GM18505 (cell line): ENCODE measurements around the gene MYRIP.
"Not testable (repeated sequence)": the region's sequence is repeated elsewhere in the genome, so short reads cannot be mapped to it uniquely, and the experiment has no call there.

Experiments used
- ATAC-seq: cut with Tn5 transposase; IDR thresholded peaks from one replicate; pipeline ENCODE4 v1.9.1; 2021; ENCODE audit not compliant: unreplicated experiment
- POLR2A ChIP-seq: IDR thresholded peaks from 4 replicates; pipeline ENCODE4 v1.6.1; 2011; ENCODE audit warnings: borderline replicate concordance; ENCODE audit not compliant: insufficient read depth, insufficient read length; ENCODE audit errors: extremely low read depth

Gene MYRIP

DNA sequence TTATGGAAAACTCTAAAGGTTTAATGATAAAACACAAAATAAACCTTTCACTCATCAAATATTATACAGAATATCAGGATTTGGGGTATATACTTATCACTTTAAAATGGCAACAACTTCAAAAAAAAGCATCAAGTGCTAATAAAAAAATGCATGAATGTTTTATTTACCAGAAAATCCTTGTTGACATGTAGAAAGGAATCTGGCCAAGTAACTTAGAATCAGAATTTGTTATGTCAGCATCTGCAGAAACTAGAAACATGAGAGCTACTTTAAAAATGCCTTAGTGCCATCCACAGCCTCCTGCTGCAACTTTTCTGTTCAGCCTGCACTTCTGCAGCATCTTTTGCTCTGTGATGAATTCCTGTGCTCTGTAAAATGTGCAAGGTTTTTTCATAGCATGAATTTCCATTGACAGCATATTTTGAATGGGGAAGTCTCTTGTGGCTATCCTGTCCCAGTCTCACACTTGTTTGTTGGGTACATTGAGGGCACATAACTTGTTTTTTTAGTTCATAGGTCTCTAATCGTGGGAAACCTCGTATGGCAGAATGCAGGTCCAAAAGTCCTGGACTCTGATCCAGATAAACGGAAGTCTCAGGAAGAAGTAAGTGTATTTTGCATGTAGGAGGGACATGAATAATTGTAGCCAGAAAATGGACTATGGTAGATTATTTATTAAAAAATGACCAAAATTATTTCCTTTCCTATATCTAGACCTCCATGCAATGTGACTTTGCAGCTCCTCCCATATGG is 21.1 kb upstream of the MYRIP start:
- ATAC-seq = no peak
- TF ChIP-seq POLR2A = no peak

DNA sequence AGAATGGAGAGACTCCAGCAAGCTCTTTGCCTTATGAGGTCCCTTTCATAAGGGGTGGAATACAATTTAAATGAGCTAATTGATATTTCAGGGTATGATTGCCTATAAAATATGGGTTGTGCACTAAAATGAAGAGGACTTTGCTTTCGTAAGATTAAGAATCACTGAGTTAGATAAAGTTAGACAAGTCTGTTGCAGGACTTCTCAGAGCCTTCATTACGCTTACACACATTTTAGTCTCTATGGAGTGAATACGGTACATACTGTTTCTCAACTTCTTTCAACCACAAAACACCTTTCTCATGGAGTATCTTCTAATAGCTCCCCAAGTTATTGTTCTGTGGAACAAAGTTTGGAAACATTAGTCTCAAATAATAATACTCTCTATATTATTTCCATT is 17.8 kb upstream of the MYRIP start:
- no peak for ATAC-seq
- TF ChIP-seq POLR2A = no peak

DNA sequence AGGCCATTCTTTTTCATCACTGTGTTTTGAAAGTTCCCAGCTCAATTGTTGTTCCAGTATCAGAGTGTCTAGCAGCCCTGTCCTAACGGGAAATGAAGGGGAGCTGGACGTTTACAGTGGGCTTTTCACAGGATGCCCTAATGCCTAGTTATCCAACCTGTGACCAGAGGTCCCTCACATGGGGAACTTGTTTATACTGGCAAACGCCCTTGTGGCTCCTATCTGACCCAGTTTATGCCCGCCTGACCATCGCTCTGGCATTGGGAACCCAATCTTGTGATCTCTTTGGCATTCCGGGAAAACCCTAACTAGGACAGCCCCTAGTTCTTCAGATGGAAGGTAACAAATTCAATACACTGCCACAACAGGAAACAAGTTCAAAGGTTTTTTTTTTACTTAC is 14.5 kb upstream of the MYRIP start:
- TF ChIP-seq POLR2A = no peak
- no peak for ATAC-seq

DNA sequence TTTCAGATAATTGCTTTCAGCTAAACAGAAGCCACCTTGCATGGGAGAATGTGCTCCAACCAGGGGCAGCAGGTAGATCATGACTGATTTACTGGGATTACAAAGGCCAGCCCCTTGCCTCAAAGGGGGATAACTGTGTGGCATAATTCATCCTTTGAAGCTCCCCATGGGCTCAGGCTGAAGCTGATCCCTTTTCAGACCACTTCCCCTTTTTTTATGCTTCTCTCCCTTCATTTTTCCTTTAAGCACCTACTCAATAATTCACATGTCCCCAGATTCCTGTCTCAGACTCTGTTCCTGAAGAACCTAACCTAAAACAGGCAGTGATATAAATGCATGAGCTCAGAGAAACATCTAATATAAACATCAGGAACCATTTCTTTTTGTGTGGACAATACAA is 8.2 kb upstream of the MYRIP start:
- no peak for TF ChIP-seq POLR2A
- ATAC-seq = no peak

DNA sequence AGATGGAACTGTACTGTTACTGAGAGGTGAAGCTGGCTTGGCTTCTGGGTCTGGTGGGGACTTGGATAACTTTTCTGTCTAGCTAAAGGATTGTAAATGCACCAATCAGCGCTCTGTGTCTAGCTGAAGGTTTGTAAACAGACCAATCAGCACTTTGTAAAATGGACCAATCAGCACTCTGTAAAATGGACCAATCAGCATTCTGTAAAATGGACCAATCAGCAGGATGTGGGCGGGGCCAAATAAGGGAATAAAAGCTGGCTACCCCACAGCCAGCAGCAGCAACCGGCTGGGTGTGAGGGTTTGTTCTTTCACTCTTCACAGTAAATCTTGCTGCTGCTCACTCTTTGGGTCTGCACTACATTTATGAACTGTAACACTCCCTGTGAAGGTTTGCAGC is 6.9 kb upstream of the MYRIP start:
- ATAC-seq = not testable (repeated sequence)

DNA sequence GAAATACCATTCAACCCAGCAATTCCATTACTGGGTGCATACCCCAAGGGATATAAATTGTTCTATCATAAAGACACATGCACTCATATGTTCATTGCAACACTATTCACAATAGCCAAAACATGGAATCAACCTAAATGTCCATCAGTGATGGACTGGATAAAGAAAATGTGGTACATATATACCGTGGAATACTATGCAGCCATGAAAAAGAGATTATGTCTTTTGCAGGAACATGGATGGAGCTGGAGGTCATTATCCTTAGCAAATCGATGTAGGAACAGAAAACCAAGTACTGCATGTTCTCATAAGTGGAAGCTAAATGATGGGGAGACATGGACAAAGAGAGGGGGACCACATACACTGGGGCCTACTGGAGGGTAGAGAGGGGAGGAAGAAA is 5.5 kb upstream of the MYRIP start:
- no peak for ATAC-seq
- no peak for TF ChIP-seq POLR2A

DNA sequence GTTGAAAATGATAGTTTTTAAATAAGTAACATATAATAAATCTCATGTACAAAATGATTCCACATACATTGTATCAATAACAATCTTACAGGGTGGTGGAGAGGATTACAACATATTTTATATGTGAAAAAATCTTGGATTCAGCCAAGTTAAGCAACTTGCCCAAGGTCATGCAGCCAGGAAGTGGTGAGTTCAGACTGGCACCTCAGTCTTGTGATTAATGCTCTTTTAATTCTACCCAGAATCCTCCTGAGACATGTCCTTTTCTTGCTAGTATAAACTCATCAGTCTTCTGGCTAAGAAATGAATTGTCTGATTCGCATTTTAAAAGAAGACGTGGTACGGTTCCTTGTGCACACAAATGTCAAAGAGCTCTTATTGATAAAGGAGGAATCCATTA is 4.5 kb upstream of the MYRIP start:
- ATAC-seq = no peak

DNA sequence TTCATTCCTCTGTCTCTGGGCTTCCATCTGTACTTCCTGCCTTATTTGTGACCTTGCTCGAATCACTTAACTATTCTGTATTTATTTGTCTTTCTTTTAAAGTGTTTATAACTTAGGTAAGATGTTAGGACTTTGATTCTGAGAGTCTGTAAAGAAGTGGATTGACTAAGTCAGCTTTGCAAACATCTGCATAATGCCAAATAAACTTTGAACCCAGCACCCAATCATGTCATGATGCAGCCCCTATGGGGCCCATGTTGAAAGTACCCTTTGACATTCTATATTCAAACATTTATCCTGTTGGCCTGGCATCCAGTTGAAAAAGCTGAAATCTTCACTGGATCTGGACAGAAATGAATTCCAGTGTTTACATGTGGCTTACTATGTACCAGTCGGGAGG is 3.8 kb upstream of the MYRIP start:
- no peak for TF ChIP-seq POLR2A
- ATAC-seq = no peak

More for the DNA sequence above, 4.5 kb upstream of the MYRIP start:
- no peak for TF ChIP-seq POLR2A

DNA sequence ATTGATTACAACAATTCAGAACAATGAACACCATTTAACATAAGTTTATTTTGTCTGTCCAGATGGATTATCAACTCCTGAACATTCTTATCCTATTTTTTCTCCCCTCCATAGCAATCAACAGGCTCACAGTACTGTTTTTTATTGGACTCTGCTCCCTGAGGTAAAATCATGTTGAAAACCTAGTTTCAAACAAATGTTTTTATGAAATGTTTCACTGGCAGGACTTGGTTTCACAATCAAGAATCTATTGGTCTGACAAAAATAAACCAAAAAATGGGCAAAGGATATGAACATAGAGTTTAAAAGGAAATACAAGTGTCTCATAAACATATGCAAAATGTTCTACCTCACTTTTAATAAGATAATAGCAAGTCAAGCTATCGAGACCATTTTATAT is 2.6 kb upstream of the MYRIP start:
- TF ChIP-seq POLR2A = no peak
- no peak for ATAC-seq

DNA sequence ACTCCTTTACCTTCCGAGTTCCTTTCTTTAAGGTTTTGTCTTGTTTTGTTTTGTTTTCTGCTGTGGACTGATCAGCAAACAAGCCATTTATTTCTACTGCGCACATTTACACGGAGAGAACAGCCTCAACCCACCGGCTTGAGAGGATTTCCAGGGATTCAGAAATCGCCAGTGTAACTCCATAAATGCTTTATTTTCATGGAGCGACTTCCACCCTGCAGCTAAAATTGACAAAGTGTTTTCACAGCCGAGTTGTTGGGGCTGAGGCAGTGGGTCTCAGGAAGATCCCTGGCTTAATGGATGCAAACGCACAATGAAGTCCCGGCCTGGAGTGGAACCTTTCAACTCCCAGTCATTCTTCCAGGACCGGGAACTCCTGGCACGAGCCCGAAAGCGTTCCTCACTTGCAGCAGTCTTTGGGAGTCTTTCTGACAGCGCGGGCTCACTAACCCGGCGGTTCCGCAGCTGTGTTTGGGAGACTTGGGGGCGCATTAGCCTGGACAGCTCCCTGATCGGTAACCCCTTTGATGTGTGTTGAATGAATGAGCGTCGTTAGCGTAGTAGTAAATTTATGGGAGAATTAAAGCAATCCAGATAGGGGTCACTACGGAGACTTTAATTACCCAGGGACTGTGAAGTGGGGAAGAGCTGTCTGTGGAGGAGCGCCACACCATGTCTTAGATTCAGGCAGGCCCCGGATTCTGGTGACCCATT is 785 bp upstream of the MYRIP start:
- no peak for TF ChIP-seq POLR2A

DNA sequence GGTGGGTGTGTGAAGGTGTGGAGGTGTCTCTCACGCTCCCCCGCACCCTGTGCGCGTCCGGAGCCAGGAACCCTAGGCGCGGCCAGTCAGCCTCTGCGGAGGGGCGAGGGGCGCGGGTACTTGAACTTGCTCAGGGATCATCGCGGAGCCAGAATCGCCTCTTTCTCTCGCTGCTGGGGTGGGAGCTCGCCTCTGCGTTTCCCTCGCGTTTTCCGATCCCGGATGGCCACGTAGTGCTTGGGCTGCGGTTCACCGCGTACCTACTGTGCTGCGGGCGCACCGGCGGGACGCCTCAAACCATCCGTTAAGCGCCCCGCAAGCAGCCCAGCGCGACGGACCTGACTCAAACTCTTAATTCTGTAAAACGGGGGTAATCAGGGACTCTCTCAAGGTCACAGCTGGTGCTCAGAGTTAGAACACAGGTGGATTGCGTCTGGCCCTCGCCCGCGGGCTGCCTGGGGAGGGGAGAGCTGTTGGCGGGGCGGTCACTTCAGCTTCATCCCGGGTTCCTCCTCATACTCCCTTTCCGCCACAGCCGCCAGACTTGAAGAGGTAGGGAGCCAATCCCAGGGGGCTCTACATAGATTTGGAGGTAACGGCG is 686 bp downstream of the MYRIP start:
- TF ChIP-seq POLR2A = no peak
- ATAC-seq = peak; percentile 20

More for the DNA sequence above, 785 bp upstream of the MYRIP start:
- ATAC-seq = no peak

DNA sequence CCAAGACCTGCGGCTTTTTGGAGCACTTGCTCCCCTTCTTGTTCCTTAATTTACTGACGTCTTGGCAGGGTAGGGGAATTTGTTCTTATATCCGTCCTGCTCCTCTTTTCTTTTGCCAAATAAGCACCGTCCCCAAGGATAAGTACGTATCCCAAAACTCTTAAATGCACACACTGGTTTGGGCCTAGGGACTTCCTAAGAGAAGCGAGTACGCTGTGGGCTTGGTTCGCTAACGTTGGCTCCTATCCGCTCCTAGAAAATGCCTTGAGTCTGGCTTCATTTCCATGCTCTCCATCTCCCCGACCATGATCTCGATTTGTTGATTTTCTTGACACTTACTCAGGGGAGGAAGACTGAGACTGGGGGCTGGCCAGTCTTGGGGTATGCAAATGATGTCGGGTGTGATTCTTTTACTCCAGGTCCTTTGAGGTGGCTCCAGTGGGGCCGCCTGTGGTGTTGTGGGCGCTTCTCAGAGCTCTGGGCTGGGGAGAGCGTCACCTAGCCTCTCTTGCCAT is 1.3 kb downstream of the MYRIP start:
- no peak for ATAC-seq
- no peak for TF ChIP-seq POLR2A

DNA sequence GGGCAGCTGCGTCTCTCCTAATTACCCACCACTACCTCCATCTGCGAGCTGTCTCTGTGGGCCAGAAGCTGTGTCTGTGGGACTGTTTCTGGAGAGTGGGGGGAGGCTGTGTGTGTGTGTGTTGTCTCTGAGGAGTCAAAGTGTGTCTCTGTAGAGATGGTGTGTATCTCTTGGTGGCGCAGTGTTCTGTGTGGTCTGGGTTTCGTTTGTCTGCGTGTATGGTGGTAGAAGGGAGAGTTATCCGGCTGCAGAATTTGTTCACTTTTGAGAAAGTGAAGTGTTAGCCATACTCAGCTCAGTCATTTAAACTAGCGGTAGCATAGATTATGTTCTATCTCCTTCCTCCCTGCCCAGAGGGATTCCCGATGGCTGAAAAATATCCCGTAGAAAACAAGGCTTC is 2.2 kb downstream of the MYRIP start:
- ATAC-seq = no peak
- no peak for TF ChIP-seq POLR2A

DNA sequence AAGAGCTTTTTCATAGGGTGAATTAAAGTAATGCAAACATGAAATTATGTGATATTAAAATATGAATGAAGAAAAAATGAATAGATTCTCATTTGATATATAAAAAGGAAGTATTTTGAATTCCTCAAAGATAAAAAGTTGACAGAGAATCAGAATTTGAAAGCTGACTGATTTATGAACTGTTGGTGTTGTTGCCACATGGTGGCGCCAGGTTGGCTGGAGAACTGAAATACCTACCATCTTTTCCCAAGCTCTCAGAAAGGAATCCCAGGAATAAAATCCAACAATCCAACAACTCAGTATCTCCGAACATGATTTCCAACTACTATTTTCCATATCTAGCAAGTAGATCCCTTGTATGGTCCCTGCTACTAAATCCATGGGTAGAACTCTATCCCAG is 3.1 kb downstream of the MYRIP start:
- no peak for TF ChIP-seq POLR2A

More for the DNA sequence above, 3.1 kb downstream of the MYRIP start:
- no peak for ATAC-seq
